Loucy (cell line): ENCODE data around the gene AFF3.

Source experiments
- H2AFZ ChIP-seq: fragments of 200-600 bp; sonication (generic); 2 replicates; pipeline ENCODE4 v1.6.0; 2016; ENCODE audit warnings: antibody characterized with exemption, mild to moderate bottlenecking, low read length, moderate library complexity
- H3F3A ChIP-seq: fragments of 200-600 bp; 2 replicates; pipeline ENCODE4 v1.6.0; 2016; ENCODE audit warnings: antibody characterized with exemption, low read depth, mild to moderate bottlenecking
- H3K27me3 ChIP-seq: fragments of 200-600 bp; sonication (generic); 2 replicates; pipeline ENCODE4 v1.6.1; 2014; ENCODE audit warnings: low read length, mild to moderate bottlenecking; ENCODE audit not compliant: insufficient read depth, poor library complexity, severe bottlenecking
- H3K36me3 ChIP-seq: fragments of 200-600 bp; sonication (generic); 2 replicates; pipeline ENCODE4 v1.6.1; 2016; ENCODE audit warnings: low read length; ENCODE audit not compliant: insufficient read depth
- H3K4me1 ChIP-seq: fragments of 200-600 bp; sonication (generic); 2 replicates; pipeline ENCODE4 v1.5.1; 2014; ENCODE audit warnings: low read length, mild to moderate bottlenecking; ENCODE audit not compliant: insufficient read depth, poor library complexity, severe bottlenecking
- H3K4me2 ChIP-seq: fragments of 200-600 bp; sonication (generic); 2 replicates; pipeline ENCODE4 v1.6.0; 2014; ENCODE audit warnings: antibody characterized with exemption, low read length, low read depth, mild to moderate bottlenecking; ENCODE audit not compliant: poor library complexity, severe bottlenecking
- H3K4me3 ChIP-seq: fragments of 200-600 bp; sonication (generic); 2 replicates; pipeline ENCODE4 v1.5.1; 2014; ENCODE audit warnings: low read length, mild to moderate bottlenecking, mixed read lengths; ENCODE audit not compliant: poor library complexity, severe bottlenecking
- H3K79me2 ChIP-seq: fragments of 200-600 bp; sonication (generic); 2 replicates; pipeline ENCODE4 v1.6.1; 2014; ENCODE audit warnings: low read length; ENCODE audit not compliant: insufficient read depth
- H3K9ac ChIP-seq: fragments of 200-600 bp; sonication (generic); 2 replicates; pipeline ENCODE4 v1.6.0; 2014; ENCODE audit warnings: mild to moderate bottlenecking, low read depth, low read length, moderate library complexity; ENCODE audit not compliant: poor library complexity, severe bottlenecking
- H3K9me2 ChIP-seq: fragments of 200-600 bp; sonication (generic); replicated peaks from 2 replicates; pipeline ENCODE4 v1.6.1; 2016; ENCODE audit warnings: low read depth, low read length, mixed read lengths
- H3K9me3 ChIP-seq: fragments of 200-600 bp; sonication (generic); 2 replicates; pipeline ENCODE4 v1.6.1; 2014; ENCODE audit warnings: mild to moderate bottlenecking, antibody characterized with exemption, low read length, low read depth; ENCODE audit not compliant: insufficient read depth
- H4K20me1 ChIP-seq: fragments of 200-600 bp; sonication (generic); 2 replicates; pipeline ENCODE4 v1.6.0; 2014; ENCODE audit warnings: antibody characterized with exemption, low read length, mild to moderate bottlenecking; ENCODE audit not compliant: insufficient read depth, poor library complexity, severe bottlenecking
- EZH2phosphoT487 ChIP-seq: fragments of 200-600 bp; IDR thresholded peaks from 2 replicates; pipeline ENCODE4 v1.6.1; 2018; ENCODE audit warnings: antibody characterized with exemption, mild to moderate bottlenecking, moderate library complexity, borderline replicate concordance
- TF ChIP-seq, protein P1 (sequence below): fragments of 200-600 bp; sonication (generic); conservative IDR thresholded peaks from 2 replicates; pipeline ENCODE4 v1.5.1; 2014; ENCODE audit warnings: mild to moderate bottlenecking, antibody characterized with exemption, low read length

The AFF3 gene

GRCh38 chr2:100064165-100064564 is 78.2 kb downstream of the AFF3 start:
- H3K9me2 ChIP-seq = no peaks in the 10 kb centered on the region
- no peak overlapping the region for H3K9ac ChIP-seq
- H3K4me3 ChIP-seq = no peak overlapping the region
- no peak overlapping the region for H3K4me2 ChIP-seq
- TF ChIP-seq EZH2phosphoT487 = no peak
- TF ChIP-seq, protein P1, sequence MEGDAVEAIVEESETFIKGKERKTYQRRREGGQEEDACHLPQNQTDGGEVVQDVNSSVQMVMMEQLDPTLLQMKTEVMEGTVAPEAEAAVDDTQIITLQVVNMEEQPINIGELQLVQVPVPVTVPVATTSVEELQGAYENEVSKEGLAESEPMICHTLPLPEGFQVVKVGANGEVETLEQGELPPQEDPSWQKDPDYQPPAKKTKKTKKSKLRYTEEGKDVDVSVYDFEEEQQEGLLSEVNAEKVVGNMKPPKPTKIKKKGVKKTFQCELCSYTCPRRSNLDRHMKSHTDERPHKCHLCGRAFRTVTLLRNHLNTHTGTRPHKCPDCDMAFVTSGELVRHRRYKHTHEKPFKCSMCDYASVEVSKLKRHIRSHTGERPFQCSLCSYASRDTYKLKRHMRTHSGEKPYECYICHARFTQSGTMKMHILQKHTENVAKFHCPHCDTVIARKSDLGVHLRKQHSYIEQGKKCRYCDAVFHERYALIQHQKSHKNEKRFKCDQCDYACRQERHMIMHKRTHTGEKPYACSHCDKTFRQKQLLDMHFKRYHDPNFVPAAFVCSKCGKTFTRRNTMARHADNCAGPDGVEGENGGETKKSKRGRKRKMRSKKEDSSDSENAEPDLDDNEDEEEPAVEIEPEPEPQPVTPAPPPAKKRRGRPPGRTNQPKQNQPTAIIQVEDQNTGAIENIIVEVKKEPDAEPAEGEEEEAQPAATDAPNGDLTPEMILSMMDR = no peak
- H3K79me2 ChIP-seq = no peaks in the 10 kb centered on the region
- 0 out of 2 replicates have a peak, but pooled peaks cover 3% of the 10 kb centered on the region for H3F3A ChIP-seq
- no peaks in the 10 kb centered on the region for H4K20me1 ChIP-seq
- H3K4me1 ChIP-seq = peaks cover 55% of the 10 kb centered on the region
- no peaks in the 10 kb centered on the region for H3K36me3 ChIP-seq
- no peaks in the 10 kb centered on the region for H3K27me3 ChIP-seq
- H2AFZ ChIP-seq = no peak overlapping the region
- H3K9me3 ChIP-seq = no peaks in the 10 kb centered on the region

- Histone ChIP-seq H3K9me3 (no peaks in the 10 kb centered on the region), H3K4me1 (peaks cover 57% of the 10 kb centered on the region), H2AFZ (no peak overlapping the region), H3F3A (0 out of 2 replicates have a peak, but pooled peaks cover 3% of the 10 kb centered on the region), H4K20me1 (no peaks in the 10 kb centered on the region), H3K27me3 (no peaks in the 10 kb centered on the region), H3K9ac (no peak overlapping the region), H3K36me3 (no peaks in the 10 kb centered on the region), H3K4me3 (no peak overlapping the region), H3K4me2 (no peak overlapping the region), H3K9me2 (no peaks in the 10 kb centered on the region), H3K79me2 (no peaks in the 10 kb centered on the region)
- TF ChIP-seq, protein P1 = no peak
- no peak for TF ChIP-seq EZH2phosphoT487
Observed at GRCh38 chr2:100063459-100063953, 78.9 kb downstream of the AFF3 start.

- no peaks in the 10 kb centered on the region for H3K79me2 ChIP-seq
- H3F3A ChIP-seq = 0 out of 2 replicates have a peak, but pooled peaks cover 3% of the 10 kb centered on the region
- H3K9me3 ChIP-seq = no peaks in the 10 kb centered on the region
- no peak overlapping the region for H2AFZ ChIP-seq
- no peak overlapping the region for H3K4me3 ChIP-seq
- TF ChIP-seq, protein P1 = no peak
- TF ChIP-seq EZH2phosphoT487 = no peak
- no peak overlapping the region for H3K9ac ChIP-seq
- no peaks in the 10 kb centered on the region for H3K36me3 ChIP-seq
- H3K4me2 ChIP-seq = no peak overlapping the region
- H4K20me1 ChIP-seq = no peaks in the 10 kb centered on the region
- no peaks in the 10 kb centered on the region for H3K27me3 ChIP-seq
- H3K4me1 ChIP-seq = peaks cover 50% of the 10 kb centered on the region
- H3K9me2 ChIP-seq = no peaks in the 10 kb centered on the region
Observed at GRCh38 chr2:100062336-100062735, 80.1 kb downstream of the AFF3 start.
